ENCODE results near the gene MATN1.

MATN1 gene

DNA sequence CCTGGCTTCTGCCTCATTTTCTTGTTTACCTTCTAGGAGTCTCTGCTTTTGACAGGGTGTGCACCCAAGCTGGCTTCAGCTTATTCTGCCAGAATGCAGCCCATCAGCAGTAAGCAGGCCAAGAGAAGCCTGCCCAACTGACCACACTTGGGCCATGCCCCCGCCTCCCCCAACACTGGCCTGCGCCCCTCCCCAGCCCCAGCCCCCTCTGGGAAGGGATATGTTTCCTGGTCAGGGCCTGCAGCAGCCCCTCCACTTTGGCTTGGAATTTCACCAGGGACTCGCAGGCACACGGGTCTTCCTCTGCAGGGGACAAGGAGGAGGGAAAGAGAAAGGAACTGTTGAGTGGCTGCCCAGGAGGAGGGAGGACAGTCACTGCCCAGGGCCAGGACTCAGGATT lies 9.4 kb downstream of the MATN1 start:
- TF ChIP-seq, protein P1, sequence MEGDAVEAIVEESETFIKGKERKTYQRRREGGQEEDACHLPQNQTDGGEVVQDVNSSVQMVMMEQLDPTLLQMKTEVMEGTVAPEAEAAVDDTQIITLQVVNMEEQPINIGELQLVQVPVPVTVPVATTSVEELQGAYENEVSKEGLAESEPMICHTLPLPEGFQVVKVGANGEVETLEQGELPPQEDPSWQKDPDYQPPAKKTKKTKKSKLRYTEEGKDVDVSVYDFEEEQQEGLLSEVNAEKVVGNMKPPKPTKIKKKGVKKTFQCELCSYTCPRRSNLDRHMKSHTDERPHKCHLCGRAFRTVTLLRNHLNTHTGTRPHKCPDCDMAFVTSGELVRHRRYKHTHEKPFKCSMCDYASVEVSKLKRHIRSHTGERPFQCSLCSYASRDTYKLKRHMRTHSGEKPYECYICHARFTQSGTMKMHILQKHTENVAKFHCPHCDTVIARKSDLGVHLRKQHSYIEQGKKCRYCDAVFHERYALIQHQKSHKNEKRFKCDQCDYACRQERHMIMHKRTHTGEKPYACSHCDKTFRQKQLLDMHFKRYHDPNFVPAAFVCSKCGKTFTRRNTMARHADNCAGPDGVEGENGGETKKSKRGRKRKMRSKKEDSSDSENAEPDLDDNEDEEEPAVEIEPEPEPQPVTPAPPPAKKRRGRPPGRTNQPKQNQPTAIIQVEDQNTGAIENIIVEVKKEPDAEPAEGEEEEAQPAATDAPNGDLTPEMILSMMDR (IDR thresholded peaks at IDR 0.05) = no peak

DNA sequence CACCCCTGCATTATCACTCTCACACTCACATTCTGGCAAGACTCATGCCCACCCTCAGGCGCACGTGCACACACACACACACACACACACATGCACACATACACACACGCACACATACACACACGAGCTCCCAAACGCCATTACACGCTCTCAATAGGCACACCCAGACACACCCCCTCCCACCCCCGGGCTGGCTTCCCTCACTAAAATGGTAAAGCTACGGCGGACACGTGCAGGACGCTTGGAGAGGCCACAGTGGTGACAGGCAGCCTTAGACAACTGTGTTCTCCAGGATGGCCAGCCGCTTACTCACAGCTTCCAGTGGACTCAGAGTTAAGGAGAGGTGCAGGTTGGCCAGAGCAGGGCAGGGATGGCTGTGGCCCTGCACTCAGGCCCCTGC lies 10.1 kb downstream of the MATN1 start:
- TF ChIP-seq, protein P1 (IDR thresholded peaks at IDR 0.05) = no peak

DNA sequence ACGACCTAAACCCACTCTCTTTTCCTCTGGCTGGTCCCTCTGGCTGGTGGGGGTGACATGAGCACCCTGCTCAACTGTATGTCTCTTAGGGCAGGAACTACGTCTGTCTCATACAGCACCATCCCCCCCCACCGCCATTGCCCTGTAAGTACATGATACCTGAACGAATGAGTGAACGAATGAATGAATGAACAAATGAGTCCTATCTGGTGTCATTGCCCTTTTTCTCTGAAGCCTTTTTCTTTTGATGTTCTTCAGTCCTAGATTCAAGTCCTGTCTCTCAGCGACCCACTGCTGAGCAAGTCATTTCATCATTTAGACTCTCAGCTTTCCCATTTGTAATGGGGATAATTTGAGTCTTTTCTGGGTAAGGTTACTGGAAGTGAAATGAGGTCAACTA lies 10.8 kb downstream of the MATN1 start:
- TF ChIP-seq, protein P1 (IDR thresholded peaks at IDR 0.05) = no peak

DNA sequence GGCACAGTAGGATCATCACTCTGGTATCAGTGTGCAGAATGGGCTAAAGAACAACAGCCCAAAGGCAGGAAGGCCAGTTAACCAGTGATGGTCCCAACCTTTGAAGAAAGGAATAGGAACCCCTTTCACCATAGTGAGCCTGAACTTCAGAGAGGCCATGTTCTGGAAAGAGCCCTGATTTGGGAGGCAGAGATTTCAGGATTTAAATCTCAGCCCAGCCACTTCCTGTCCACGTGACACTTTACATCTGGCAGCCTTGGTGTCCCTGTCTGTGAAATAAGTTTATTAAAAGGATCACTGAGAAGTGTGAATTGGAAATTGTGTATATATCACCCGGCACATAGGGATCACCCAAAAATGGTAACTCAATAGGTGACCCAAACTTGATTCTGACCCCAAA lies 13.0 kb downstream of the MATN1 start:
- TF ChIP-seq, protein P1 (IDR thresholded peaks at IDR 0.05) = no peak

DNA sequence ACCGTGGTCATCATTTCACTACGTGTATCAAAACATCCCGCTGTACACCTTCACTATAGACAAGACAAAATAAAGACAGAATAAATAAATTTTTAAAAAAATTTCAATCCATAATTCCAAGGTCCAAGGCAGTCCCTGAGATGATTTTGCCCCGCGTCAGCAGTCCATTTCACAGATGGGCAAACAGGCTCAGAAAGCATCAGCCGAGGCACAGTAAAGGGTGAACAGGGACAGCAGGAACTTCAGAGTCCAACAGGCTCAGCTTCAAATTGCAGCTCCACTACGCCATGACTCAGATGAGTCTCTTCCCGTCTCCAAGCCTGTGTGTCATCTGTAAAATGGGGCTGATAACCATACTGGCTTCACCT lies 15.0 kb downstream of the MATN1 start:
- TF ChIP-seq, protein P1 (IDR thresholded peaks at IDR 0.05) = no peak

DNA sequence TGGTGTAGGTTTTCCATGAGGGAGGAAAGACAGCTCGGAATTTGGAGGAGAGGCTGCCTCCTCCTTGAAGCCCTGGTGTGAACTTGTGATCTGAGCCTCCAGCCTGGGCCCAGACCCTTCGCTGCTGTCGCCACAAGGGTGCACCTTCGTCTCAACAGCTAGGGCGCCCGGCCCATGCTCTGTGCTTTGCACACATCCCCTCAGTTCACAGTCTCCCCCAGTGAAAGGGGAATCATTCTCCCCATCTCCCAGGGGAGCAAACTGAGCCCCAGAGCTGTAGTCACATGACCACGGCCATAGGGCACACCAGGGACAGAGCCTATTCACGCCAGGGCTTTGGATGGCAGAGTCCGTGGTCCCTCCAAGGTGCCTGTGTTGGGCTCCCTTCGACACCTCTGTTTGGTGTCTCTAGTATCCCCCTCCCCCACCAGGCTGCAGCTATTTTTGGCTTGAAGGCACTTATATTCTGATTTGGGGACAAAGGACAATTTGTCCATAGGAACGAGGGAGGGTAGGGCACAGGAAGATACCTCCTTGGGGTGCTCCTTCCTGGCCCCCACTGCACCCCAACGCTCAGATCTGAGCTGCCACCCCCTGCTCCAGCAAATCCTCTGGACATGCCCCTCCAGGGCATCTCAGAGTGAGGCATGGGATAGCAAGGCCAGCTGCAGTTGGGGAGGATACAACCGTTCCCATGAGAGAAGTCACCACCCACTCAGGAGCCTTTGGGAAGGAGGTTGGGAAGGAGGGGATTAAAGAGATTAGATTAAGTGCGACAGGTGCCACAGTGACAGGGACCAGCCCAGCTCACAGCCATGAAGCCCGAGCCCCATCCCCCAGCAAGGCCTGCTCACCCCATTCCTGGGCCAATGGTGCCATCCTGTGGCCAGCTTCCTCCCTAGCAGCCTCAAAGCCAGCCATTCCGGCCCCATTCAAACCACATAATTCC lies 15.7 kb downstream of the MATN1 start:
- TF ChIP-seq, protein P1 (IDR thresholded peaks at IDR 0.05) = peak; percentile 87

DNA sequence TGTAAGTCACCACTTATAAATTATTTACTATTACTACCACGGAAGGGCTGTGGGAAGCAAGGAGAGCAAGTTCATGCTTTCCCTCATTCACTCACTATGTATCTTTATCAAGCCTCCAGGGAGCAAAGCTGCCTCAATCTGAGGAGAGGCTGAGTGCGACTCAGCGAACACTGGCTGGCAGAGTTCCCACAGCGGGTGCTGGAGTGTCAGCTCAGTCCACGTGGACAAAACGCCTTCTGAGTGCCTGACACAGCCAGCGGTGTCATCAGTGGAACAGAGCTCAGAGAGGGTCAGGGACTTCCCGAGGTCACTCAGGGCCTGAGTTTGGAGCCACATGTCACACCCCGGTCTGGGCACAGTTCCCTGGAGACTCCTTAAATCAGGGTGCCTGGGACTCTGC lies 16.9 kb downstream of the MATN1 start:
- TF ChIP-seq, protein P1 (IDR thresholded peaks at IDR 0.05) = no peak

Data from LNCAP (cell line).